ENCODE data around the gene TMPRSS9. TPM values are rescaled to one million over a fixed set of nuclear protein-coding genes. Genes with fewer than 3 reads are reported as not detected.

The TMPRSS9 gene
- total and polyA plus RNA-seq, 2 of the 13 experiments (the other 11 are each of a cell fraction or from before 2014, with no cell fraction given) = 2.5 to 5.2 TPM

DNA sequence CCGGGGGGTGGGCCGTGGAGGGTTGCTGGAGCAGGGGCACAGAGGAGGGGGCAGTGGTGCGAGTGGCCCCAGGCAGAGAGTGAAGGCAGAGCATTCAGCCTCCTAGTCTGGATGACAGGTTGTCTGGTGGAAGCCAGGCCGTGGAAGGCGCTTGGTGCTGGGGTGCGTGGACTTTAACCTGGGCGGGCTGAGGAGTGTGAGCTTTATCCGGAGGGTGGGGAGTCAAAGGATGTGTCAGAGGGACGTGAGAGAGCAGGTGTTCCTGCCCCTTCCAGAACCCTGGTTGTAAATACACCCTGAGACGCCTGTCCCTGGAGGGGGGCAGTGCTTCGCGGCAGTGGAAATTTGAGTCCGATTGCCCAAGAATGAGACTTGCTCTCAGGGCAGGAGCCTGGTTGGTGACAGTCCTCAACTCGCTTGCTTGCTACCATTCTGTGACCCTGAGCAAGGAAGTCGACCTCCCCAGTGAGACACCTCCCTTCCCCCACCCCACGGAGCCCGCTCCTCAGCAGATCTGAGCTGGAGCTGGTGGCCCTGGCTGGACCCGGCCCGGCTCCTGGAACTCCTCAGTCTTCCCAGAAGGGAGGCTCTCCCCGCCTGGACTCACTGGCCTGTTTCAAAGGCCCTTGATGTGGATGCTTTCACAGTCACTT lies 29.3 kb upstream of the TMPRSS9 start (continued):
- TF ChIP-seq FOXK2 (IDR thresholded peaks at IDR 0.05) = no peak
- TF ChIP-seq, protein P1, sequence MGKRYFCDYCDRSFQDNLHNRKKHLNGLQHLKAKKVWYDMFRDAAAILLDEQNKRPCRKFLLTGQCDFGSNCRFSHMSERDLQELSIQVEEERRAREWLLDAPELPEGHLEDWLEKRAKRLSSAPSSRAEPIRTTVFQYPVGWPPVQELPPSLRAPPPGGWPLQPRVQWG (CRISPR knock-in tag; IDR thresholded peaks at IDR 0.05; ENCODE audit: borderline replicate concordance, low read depth) = no peak
- TF ChIP-seq, protein P2, sequence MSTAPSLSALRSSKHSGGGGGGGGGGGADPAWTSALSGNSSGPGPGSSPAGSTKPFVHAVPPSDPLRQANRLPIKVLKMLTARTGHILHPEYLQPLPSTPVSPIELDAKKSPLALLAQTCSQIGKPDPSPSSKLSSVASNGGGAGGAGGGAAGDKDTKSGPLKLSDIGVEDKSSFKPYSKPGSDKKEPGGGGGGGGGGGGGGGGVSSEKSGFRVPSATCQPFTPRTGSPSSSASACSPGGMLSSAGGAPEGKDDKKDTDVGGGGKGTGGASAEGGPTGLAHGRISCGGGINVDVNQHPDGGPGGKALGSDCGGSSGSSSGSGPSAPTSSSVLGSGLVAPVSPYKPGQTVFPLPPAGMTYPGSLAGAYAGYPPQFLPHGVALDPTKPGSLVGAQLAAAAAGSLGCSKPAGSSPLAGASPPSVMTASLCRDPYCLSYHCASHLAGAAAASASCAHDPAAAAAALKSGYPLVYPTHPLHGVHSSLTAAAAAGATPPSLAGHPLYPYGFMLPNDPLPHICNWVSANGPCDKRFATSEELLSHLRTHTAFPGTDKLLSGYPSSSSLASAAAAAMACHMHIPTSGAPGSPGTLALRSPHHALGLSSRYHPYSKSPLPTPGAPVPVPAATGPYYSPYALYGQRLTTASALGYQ (CRISPR knock-in tag; IDR thresholded peaks at IDR 0.05) = no peak
- no peak for TF ChIP-seq DPF2 (CRISPR knock-in tag; IDR thresholded peaks at IDR 0.05; ENCODE audit: borderline replicate concordance, low read depth)
- TF ChIP-seq, protein P3, sequence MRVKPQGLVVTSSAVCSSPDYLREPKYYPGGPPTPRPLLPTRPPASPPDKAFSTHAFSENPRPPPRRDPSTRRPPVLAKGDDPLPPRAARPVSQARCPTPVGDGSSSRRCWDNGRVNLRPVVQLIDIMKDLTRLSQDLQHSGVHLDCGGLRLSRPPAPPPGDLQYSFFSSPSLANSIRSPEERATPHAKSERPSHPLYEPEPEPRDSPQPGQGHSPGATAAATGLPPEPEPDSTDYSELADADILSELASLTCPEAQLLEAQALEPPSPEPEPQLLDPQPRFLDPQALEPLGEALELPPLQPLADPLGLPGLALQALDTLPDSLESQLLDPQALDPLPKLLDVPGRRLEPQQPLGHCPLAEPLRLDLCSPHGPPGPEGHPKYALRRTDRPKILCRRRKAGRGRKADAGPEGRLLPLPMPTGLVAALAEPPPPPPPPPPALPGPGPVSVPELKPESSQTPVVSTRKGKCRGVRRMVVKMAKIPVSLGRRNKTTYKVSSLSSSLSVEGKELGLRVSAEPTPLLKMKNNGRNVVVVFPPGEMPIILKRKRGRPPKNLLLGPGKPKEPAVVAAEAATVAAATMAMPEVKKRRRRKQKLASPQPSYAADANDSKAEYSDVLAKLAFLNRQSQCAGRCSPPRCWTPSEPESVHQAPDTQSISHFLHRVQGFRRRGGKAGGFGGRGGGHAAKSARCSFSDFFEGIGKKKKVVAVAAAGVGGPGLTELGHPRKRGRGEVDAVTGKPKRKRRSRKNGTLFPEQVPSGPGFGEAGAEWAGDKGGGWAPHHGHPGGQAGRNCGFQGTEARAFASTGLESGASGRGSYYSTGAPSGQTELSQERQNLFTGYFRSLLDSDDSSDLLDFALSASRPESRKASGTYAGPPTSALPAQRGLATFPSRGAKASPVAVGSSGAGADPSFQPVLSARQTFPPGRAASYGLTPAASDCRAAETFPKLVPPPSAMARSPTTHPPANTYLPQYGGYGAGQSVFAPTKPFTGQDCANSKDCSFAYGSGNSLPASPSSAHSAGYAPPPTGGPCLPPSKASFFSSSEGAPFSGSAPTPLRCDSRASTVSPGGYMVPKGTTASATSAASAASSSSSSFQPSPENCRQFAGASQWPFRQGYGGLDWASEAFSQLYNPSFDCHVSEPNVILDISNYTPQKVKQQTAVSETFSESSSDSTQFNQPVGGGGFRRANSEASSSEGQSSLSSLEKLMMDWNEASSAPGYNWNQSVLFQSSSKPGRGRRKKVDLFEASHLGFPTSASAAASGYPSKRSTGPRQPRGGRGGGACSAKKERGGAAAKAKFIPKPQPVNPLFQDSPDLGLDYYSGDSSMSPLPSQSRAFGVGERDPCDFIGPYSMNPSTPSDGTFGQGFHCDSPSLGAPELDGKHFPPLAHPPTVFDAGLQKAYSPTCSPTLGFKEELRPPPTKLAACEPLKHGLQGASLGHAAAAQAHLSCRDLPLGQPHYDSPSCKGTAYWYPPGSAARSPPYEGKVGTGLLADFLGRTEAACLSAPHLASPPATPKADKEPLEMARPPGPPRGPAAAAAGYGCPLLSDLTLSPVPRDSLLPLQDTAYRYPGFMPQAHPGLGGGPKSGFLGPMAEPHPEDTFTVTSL (CRISPR knock-in tag; IDR thresholded peaks at IDR 0.05; ENCODE audit: borderline replicate concordance) = 0 out of 2 replicates have a peak, but pooled peaks have one; percentile 37
- TF ChIP-seq ZNF891 (CRISPR knock-in tag; IDR thresholded peaks at IDR 0.05) = 0 out of 2 replicates have a peak, but pooled peaks have one; percentile 16
- TF ChIP-seq ZBTB20 (CRISPR knock-in tag; IDR thresholded peaks at IDR 0.05; ENCODE audit: borderline replicate concordance, low read depth) = peak; percentile 41; the same call in 1 of the 2 replicates
- peak; percentile 74; the same call in 1 of the 2 replicates for TF ChIP-seq CEBPB (IDR thresholded peaks at IDR 0.05; ENCODE audit: borderline replicate concordance, low read depth, low read length)
- no peak for TF ChIP-seq ZFP41 (CRISPR knock-in tag; IDR thresholded peaks at IDR 0.05; ENCODE audit: borderline replicate concordance)
- TF ChIP-seq, protein P4, sequence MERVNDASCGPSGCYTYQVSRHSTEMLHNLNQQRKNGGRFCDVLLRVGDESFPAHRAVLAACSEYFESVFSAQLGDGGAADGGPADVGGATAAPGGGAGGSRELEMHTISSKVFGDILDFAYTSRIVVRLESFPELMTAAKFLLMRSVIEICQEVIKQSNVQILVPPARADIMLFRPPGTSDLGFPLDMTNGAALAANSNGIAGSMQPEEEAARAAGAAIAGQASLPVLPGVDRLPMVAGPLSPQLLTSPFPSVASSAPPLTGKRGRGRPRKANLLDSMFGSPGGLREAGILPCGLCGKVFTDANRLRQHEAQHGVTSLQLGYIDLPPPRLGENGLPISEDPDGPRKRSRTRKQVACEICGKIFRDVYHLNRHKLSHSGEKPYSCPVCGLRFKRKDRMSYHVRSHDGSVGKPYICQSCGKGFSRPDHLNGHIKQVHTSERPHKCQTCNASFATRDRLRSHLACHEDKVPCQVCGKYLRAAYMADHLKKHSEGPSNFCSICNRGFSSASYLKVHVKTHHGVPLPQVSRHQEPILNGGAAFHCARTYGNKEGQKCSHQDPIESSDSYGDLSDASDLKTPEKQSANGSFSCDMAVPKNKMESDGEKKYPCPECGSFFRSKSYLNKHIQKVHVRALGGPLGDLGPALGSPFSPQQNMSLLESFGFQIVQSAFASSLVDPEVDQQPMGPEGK (CRISPR knock-in tag; IDR thresholded peaks at IDR 0.05) = peak; percentile 89
- TF ChIP-seq, protein P5, sequence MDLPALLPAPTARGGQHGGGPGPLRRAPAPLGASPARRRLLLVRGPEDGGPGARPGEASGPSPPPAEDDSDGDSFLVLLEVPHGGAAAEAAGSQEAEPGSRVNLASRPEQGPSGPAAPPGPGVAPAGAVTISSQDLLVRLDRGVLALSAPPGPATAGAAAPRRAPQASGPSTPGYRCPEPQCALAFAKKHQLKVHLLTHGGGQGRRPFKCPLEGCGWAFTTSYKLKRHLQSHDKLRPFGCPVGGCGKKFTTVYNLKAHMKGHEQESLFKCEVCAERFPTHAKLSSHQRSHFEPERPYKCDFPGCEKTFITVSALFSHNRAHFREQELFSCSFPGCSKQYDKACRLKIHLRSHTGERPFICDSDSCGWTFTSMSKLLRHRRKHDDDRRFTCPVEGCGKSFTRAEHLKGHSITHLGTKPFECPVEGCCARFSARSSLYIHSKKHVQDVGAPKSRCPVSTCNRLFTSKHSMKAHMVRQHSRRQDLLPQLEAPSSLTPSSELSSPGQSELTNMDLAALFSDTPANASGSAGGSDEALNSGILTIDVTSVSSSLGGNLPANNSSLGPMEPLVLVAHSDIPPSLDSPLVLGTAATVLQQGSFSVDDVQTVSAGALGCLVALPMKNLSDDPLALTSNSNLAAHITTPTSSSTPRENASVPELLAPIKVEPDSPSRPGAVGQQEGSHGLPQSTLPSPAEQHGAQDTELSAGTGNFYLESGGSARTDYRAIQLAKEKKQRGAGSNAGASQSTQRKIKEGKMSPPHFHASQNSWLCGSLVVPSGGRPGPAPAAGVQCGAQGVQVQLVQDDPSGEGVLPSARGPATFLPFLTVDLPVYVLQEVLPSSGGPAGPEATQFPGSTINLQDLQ (CRISPR knock-in tag; IDR thresholded peaks at IDR 0.05) = no peak
- TF ChIP-seq RARA (CRISPR knock-in tag; IDR thresholded peaks at IDR 0.05) = peak; percentile 49
